ENCODE measurements around the gene RALGDS. TPM values are rescaled to one million over a fixed set of nuclear protein-coding genes. Genes with fewer than 3 reads are reported as not detected.

The RALGDS gene
- total RNA-seq, 4 donors from 2014 or later, result 14.1 to 67.9 (median 30.3) TPM

- H3K27me3 ChIP-seq, result no peaks in the 10 kb centered on the region
- peak in 1 of 2 donors; percentile 15 for DNase-seq
- no peak overlapping the region for H3K4me3 ChIP-seq
These were observed 5.3 kb downstream of the RALGDS start for GRCh38 chr9:133115604-133116345.

GRCh38 chr9:133114886-133115603 is 6.0 kb downstream of the RALGDS start:
- TF ChIP-seq CTCF (IDR thresholded peaks at IDR 0.05) (no peak), POLR2A (IDR thresholded peaks at IDR 0.05) (no peak)
- Histone ChIP-seq H3K27me3 (no peaks in the 10 kb centered on the region), H3K4me3 (no peak overlapping the region), H3K27ac (no peak overlapping the region), H3K36me3 (no peaks in the 10 kb centered on the region), H3K9me3 (no peaks in the 10 kb centered on the region), H3K4me1 (peaks cover 0 to 27% of the 10 kb centered on the region in 2 donors)
- peak in 1 of 2 donors; percentile 15 for DNase-seq
- intact Hi-C loops (cut with DNase I; ENCODE audit: low total_unique reads), result no loop called here

More at GRCh38 chr9:133115604-133116345, 5.3 kb downstream of the RALGDS start:
- Histone ChIP-seq H3K9me3 (no peaks in the 10 kb centered on the region), H3K27ac (no peak overlapping the region), H3K36me3 (no peaks in the 10 kb centered on the region), H3K4me1 (peaks cover 0 to 27% of the 10 kb centered on the region in 2 donors)
- intact Hi-C loops (cut with DNase I; ENCODE audit: low total_unique reads), result no loop called here
- TF ChIP-seq POLR2A (IDR thresholded peaks at IDR 0.05) (no peak), CTCF (IDR thresholded peaks at IDR 0.05) (no peak)

GRCh38 chr9:133113949-133114885 is 6.8 kb downstream of the RALGDS start:
- Histone ChIP-seq H3K9me3 (no peaks in the 10 kb centered on the region), H3K4me1 (peaks cover 0 to 27% of the 10 kb centered on the region in 2 donors), H3K36me3 (no peaks in the 10 kb centered on the region), H3K27ac (peak overlapping the region in 1 of 2 donors; percentile 31), H3K27me3 (no peaks in the 10 kb centered on the region), H3K4me3 (no peak overlapping the region)
- TF ChIP-seq POLR2A (IDR thresholded peaks at IDR 0.05) (no peak), CTCF (IDR thresholded peaks at IDR 0.05) (no peak)
- DNase-seq, result peak in 1 of 2 donors; percentile 15
- intact Hi-C loops (cut with DNase I; ENCODE audit: low total_unique reads), result no loop called here

- intact Hi-C loops (cut with DNase I; ENCODE audit: low total_unique reads), result no loop called here
These were observed 7.7 kb downstream of the RALGDS start for GRCh38 chr9:133113163-133113948.

More at GRCh38 chr9:133113163-133113948, 7.7 kb downstream of the RALGDS start:
- Histone ChIP-seq H3K27ac (peak overlapping the region; percentile 0 to 46), H3K9me3 (no peaks in the 10 kb centered on the region), H3K4me3 (no peak overlapping the region), H3K36me3 (no peaks in the 10 kb centered on the region), H3K4me1 (peaks cover 0 to 27% of the 10 kb centered on the region in 2 donors), H3K27me3 (no peaks in the 10 kb centered on the region)
- no peak for TF ChIP-seq CTCF (IDR thresholded peaks at IDR 0.05)
- no peak for TF ChIP-seq POLR2A (IDR thresholded peaks at IDR 0.05)
- DNase-seq, result peak in 1 of 2 donors; percentile 67
